ENCODE data around the gene TRIM40.

Gene TRIM40

GRCh38 chr6:30122515-30122914 is 13.4 kb upstream of the TRIM40 start:
- TF ChIP-seq CTCF (IDR thresholded peaks at IDR 0.05; ENCODE audit: unreplicated experiment in 3 of 3), result no peak
- Mint-ChIP-seq H3K4me3 (no peak overlapping the region), H3K27me3 (ENCODE audit: low read depth) (peaks cover 59% of the 10 kb centered on the region), H3K36me3 (ENCODE audit: low read depth) (no peaks in the 10 kb centered on the region), H3K4me1 (peaks cover 5% of the 10 kb centered on the region), H3K27ac (no peak overlapping the region), H3K9me3 (no peaks in the 10 kb centered on the region)

- TF ChIP-seq CTCF (IDR thresholded peaks at IDR 0.05; ENCODE audit: unreplicated experiment in 3 of 3), result no peak
- H3K4me1 Mint-ChIP-seq, result peaks cover 15% of the 10 kb centered on the region
- H3K9me3 Mint-ChIP-seq, result no peaks in the 10 kb centered on the region
- no peak overlapping the region for H3K27ac Mint-ChIP-seq
- peak overlapping the region; percentile 61 to 74 (median 67) for H3K4me3 Mint-ChIP-seq
- no peaks in the 10 kb centered on the region for H3K36me3 Mint-ChIP-seq (ENCODE audit: low read depth)
- peaks cover 85% of the 10 kb centered on the region for H3K27me3 Mint-ChIP-seq (ENCODE audit: low read depth)
Measured at GRCh38 chr6:30127238-30128093, 8.5 kb upstream of the TRIM40 start.

GRCh38 chr6:30129265-30130178 is 6.4 kb upstream of the TRIM40 start:
- TF ChIP-seq CTCF (IDR thresholded peaks at IDR 0.05; ENCODE audit: unreplicated experiment in 3 of 3), result no peak
- peaks cover 92% of the 10 kb centered on the region for H3K27me3 Mint-ChIP-seq (ENCODE audit: low read depth)
- H3K27ac Mint-ChIP-seq, result no peak overlapping the region
- no peaks in the 10 kb centered on the region for H3K36me3 Mint-ChIP-seq (ENCODE audit: low read depth)
- H3K4me3 Mint-ChIP-seq, result peak overlapping the region in 2 of 3 experiments; percentile 22 to 36
- peaks cover 15% of the 10 kb centered on the region for H3K4me1 Mint-ChIP-seq
- H3K9me3 Mint-ChIP-seq, result no peaks in the 10 kb centered on the region

GRCh38 chr6:30130179-30130679 is 5.7 kb upstream of the TRIM40 start:
- no peaks in the 10 kb centered on the region for H3K9me3 Mint-ChIP-seq
- no peak for TF ChIP-seq CTCF (IDR thresholded peaks at IDR 0.05; ENCODE audit: unreplicated experiment in 3 of 3)
- H3K27me3 Mint-ChIP-seq (ENCODE audit: low read depth), result peaks cover 90% of the 10 kb centered on the region
- H3K27ac Mint-ChIP-seq, result no peak overlapping the region
- no peak overlapping the region for H3K4me3 Mint-ChIP-seq
- H3K36me3 Mint-ChIP-seq (ENCODE audit: low read depth), result no peaks in the 10 kb centered on the region
- peaks cover 15% of the 10 kb centered on the region for H3K4me1 Mint-ChIP-seq

- Mint-ChIP-seq H3K4me1 (peaks cover 15% of the 10 kb centered on the region), H3K27me3 (ENCODE audit: low read depth) (peaks cover 85% of the 10 kb centered on the region), H3K27ac (no peak overlapping the region), H3K9me3 (no peaks in the 10 kb centered on the region), H3K36me3 (ENCODE audit: low read depth) (no peaks in the 10 kb centered on the region), H3K4me3 (no peak overlapping the region)
- peak; percentile 97 to 99 (median 98) for TF ChIP-seq CTCF (IDR thresholded peaks at IDR 0.05; ENCODE audit: unreplicated experiment in 3 of 3)
Measured at GRCh38 chr6:30130887-30131862, 4.8 kb upstream of the TRIM40 start.

Data from nephron (organoid).